Fibroblast of lung (primary cell): ENCODE data around the gene TANGO2. TPM values are rescaled to one million over a fixed set of nuclear protein-coding genes. Genes with fewer than 3 reads are reported as not detected.

ENCODE experiments used
- DNase-seq, 2 donors: peaks; one replicate each; pipeline versions ENCODE4 v3.0.0 to v3.0.0-alpha.2; 2010; ENCODE audit warnings: low read depth in 2 of 2
- H2AFZ ChIP-seq: 2 replicates; pipeline ENCODE4 v1.5.1; 2012; ENCODE audit warnings: low read length, control low read depth, inconsistent platforms
- H3K27ac ChIP-seq: 2 replicates; pipeline ENCODE4 v1.5.1; 2011; ENCODE audit warnings: low read length, control low read depth; ENCODE audit not compliant: insufficient read depth
- H3K27me3 ChIP-seq: 2 replicates; pipeline ENCODE4 v1.5.1; 2011; ENCODE audit warnings: mild to moderate bottlenecking, low read length; ENCODE audit not compliant: control insufficient read depth, insufficient read depth
- H3K36me3 ChIP-seq: 2 replicates; pipeline ENCODE4 v1.5.1; 2011; ENCODE audit warnings: low read length; ENCODE audit not compliant: control insufficient read depth, insufficient read depth
- H3K4me1 ChIP-seq: 2 replicates; pipeline ENCODE4 v1.5.1; 2011; ENCODE audit warnings: low read length; ENCODE audit not compliant: control insufficient read depth, insufficient read depth; ENCODE audit errors: extremely low read depth
- H3K4me2 ChIP-seq: 2 replicates; pipeline ENCODE4 v1.5.1; 2011; ENCODE audit warnings: low read length, control low read depth; ENCODE audit not compliant: insufficient read depth; ENCODE audit errors: extremely low read depth
- H3K4me3 ChIP-seq, 4 experiments: fragments of 200-600 bp in 1 of 4; sonication (generic) in 1 of 4; replicated peaks in 1 of 4; 2 replicates each; pipeline ENCODE4 v1.5.1; 2011 to 2016; ENCODE audit warnings: low read length in 4 of 4, low read depth in 3 of 4, mild to moderate bottlenecking in 3 of 4, control low read depth in 2 of 4, inconsistent platforms in 1 of 4, mixed read lengths in 1 of 4; ENCODE audit not compliant: insufficient read depth in 1 of 4; ENCODE audit errors: control extremely low read depth in 1 of 4
- H3K79me2 ChIP-seq: 2 replicates; pipeline ENCODE4 v1.5.1; 2012; ENCODE audit warnings: mild to moderate bottlenecking, low read length, inconsistent platforms; ENCODE audit not compliant: control insufficient read depth, insufficient read depth
- H3K9ac ChIP-seq: 2 replicates; pipeline ENCODE4 v1.5.1; 2011; ENCODE audit warnings: mild to moderate bottlenecking, low read length, control low read depth; ENCODE audit not compliant: insufficient read depth
- H3K9me3 ChIP-seq: 2 replicates; pipeline ENCODE4 v1.5.1; 2012; ENCODE audit warnings: low read depth, low read length; ENCODE audit not compliant: control insufficient read depth, insufficient read depth
- H4K20me1 ChIP-seq: 2 replicates; pipeline ENCODE4 v1.5.1; 2011; ENCODE audit warnings: low read length; ENCODE audit not compliant: control insufficient read depth, insufficient read depth; ENCODE audit errors: extremely low read depth
- CTCF ChIP-seq, 2 donors: IDR thresholded peaks in 1 of 2; conservative IDR thresholded peaks in 1 of 2; 1 replicate in 1 of 2; 2 replicates in 1 of 2; pipeline ENCODE4 v1.5.1; 2011 to 2012; ENCODE audit warnings: low read length in 2 of 2, control low read depth in 1 of 2, inconsistent platforms in 1 of 2, low read depth in 1 of 2, mild to moderate bottlenecking in 1 of 2
- EZH2 ChIP-seq: IDR thresholded peaks from 2 replicates; pipeline ENCODE4 v1.5.1; 2012; ENCODE audit warnings: low read length, control low read depth, mild to moderate bottlenecking; ENCODE audit errors: missing control alignments
- polyA plus RNA-seq, 2 donors: library from polyadenylated mRNA; depleted of rRNA in 1 of 2; stranded (reverse) in 1 of 2; unstranded in 1 of 2; fragments of >200 nt; gene quantifications; 2 replicates each; pipeline ENCODE4 v1.2.1, GENCODE V29; 2011 to 2012; ENCODE audit warnings: missing spikeins in 1 of 2
- total RNA-seq: library from RNA; depleted of rRNA; stranded (reverse); fragments of >200 nt; gene quantifications from 2 replicates; pipeline ENCODE4 v1.2.1, GENCODE V29; 2014

Gene TANGO2
- total and polyA plus RNA-seq, 2 donors (not counting 1 experiment from before 2014, with no cell fraction given) = 28.3 to 52.8 TPM

GRCh38 chr22:20008221-20008995 lies 12.5 kb upstream of the TANGO2 start:
- Histone ChIP-seq H3K36me3 (no peaks in the 10 kb centered on the region), H4K20me1 (no peaks in the 10 kb centered on the region), H3K27me3 (no peaks in the 10 kb centered on the region), H3K79me2 (no peaks in the 10 kb centered on the region), H2AFZ (no peak overlapping the region), H3K4me1 (no peaks in the 10 kb centered on the region), H3K4me2 (no peak overlapping the region), H3K4me3 (no peak overlapping the region), H3K27ac (no peak overlapping the region), H3K9me3 (no peaks in the 10 kb centered on the region), H3K9ac (no peak overlapping the region)
- DNase-seq = no peak
- no peak for TF ChIP-seq CTCF (conservative IDR thresholded peaks at IDR 0.05 in 1 of 2, IDR thresholded peaks at IDR 0.05 in 1 of 2; ENCODE audit: low read depth in 1 of 2, low read length in 2 of 2)
- no peak for TF ChIP-seq EZH2

GRCh38 chr22:20009018-20009491 lies 11.9 kb upstream of the TANGO2 start:
- Histone ChIP-seq H3K4me3 (no peak overlapping the region), H3K27me3 (no peaks in the 10 kb centered on the region), H3K4me2 (no peak overlapping the region), H4K20me1 (no peaks in the 10 kb centered on the region), H3K79me2 (no peaks in the 10 kb centered on the region), H3K9ac (no peak overlapping the region), H3K27ac (no peak overlapping the region), H3K36me3 (no peaks in the 10 kb centered on the region), H3K4me1 (no peaks in the 10 kb centered on the region), H3K9me3 (no peaks in the 10 kb centered on the region), H2AFZ (no peak overlapping the region)
- TF ChIP-seq CTCF (conservative IDR thresholded peaks at IDR 0.05 in 1 of 2, IDR thresholded peaks at IDR 0.05 in 1 of 2; ENCODE audit: low read depth in 1 of 2, low read length in 2 of 2) (no peak), EZH2 (no peak)
- DNase-seq = no peak

GRCh38 chr22:20009582-20010306 lies 11.2 kb upstream of the TANGO2 start:
- no peak overlapping the region for H3K27ac ChIP-seq

More at GRCh38 chr22:20009582-20010306, 11.2 kb upstream of the TANGO2 start:
- H3K79me2 ChIP-seq = no peaks in the 10 kb centered on the region
- no peaks in the 10 kb centered on the region for H4K20me1 ChIP-seq
- no peaks in the 10 kb centered on the region for H3K9me3 ChIP-seq
- DNase-seq = no peak
- no peak overlapping the region for H3K4me2 ChIP-seq
- H3K4me3 ChIP-seq = no peak overlapping the region
- TF ChIP-seq CTCF (conservative IDR thresholded peaks at IDR 0.05 in 1 of 2, IDR thresholded peaks at IDR 0.05 in 1 of 2; ENCODE audit: low read depth in 1 of 2, low read length in 2 of 2) = no peak
- H3K9ac ChIP-seq = no peak overlapping the region
- H3K4me1 ChIP-seq = no peaks in the 10 kb centered on the region
- H3K27me3 ChIP-seq = no peaks in the 10 kb centered on the region
- H2AFZ ChIP-seq = no peak overlapping the region
- H3K36me3 ChIP-seq = no peaks in the 10 kb centered on the region
